Embryonic facial prominence (tissue), 1 donor: ENCODE results near the gene ZNF618.

Source experiments
- DNase-seq: peaks from one replicate; pipeline ENCODE4 v3.0.0-alpha.2; 2016; ENCODE audit errors: extremely low spot score

The ZNF618 gene

GRCh38 chr9:113885183-113886025 is 9.3 kb downstream of the ZNF618 start:
- DNase-seq, result no peak

- no peak for DNase-seq
Observed at GRCh38 chr9:113886026-113886369, 9.9 kb downstream of the ZNF618 start.

GRCh38 chr9:113886466-113886865 is 10.4 kb downstream of the ZNF618 start:
- DNase-seq, result no peak

- DNase-seq, result no peak
Observed at GRCh38 chr9:113886933-113887332, 10.8 kb downstream of the ZNF618 start.

GRCh38 chr9:113887436-113887835 is 11.3 kb downstream of the ZNF618 start:
- DNase-seq, result no peak

GRCh38 chr9:113888336-113888735 is 12.2 kb downstream of the ZNF618 start:
- no peak for DNase-seq

GRCh38 chr9:113888976-113889375 is 12.9 kb downstream of the ZNF618 start:
- DNase-seq, result no peak

- DNase-seq, result no peak
Observed at GRCh38 chr9:113890704-113891103, 14.6 kb downstream of the ZNF618 start.

GRCh38 chr9:113892861-113893491 is 16.9 kb downstream of the ZNF618 start:
- no peak for DNase-seq

GRCh38 chr9:113894166-113894565 is 18.1 kb downstream of the ZNF618 start:
- DNase-seq, result no peak

GRCh38 chr9:113895526-113895925 is 19.4 kb downstream of the ZNF618 start:
- DNase-seq, result no peak

- DNase-seq, result no peak
Observed at GRCh38 chr9:113896713-113897112, 20.6 kb downstream of the ZNF618 start.

GRCh38 chr9:113898151-113898550 is 22.0 kb downstream of the ZNF618 start:
- DNase-seq, result no peak

GRCh38 chr9:113898596-113898995 is 22.5 kb downstream of the ZNF618 start:
- DNase-seq, result no peak

GRCh38 chr9:113899205-113899604 is 23.1 kb downstream of the ZNF618 start:
- DNase-seq, result no peak

GRCh38 chr9:113901221-113901688 is 25.1 kb downstream of the ZNF618 start:
- DNase-seq, result no peak

GRCh38 chr9:113903514-113904077 is 27.5 kb downstream of the ZNF618 start:
- no peak for DNase-seq

- no peak for DNase-seq
Observed at GRCh38 chr9:113906411-113907110, 30.5 kb downstream of the ZNF618 start.

GRCh38 chr9:113907282-113907681 is 31.2 kb downstream of the ZNF618 start:
- DNase-seq, result no peak

- no peak for DNase-seq
Observed at GRCh38 chr9:113909421-113909820, 33.3 kb downstream of the ZNF618 start.

- DNase-seq, result no peak
Observed at GRCh38 chr9:113910036-113910639, 34.0 kb downstream of the ZNF618 start.
